Memory B cell (primary cell): Measurements from ENCODE around the gene B9D2.

Experiments used
- ATAC-seq: fragments of 150-1000 bp; cut with Tn5 transposase; 2 replicates; pipeline ENCODE4 v1.10.0; 2021; ENCODE audit warnings: low read depth, mild to moderate bottlenecking, moderate library complexity
- DNase-seq, 2 donors: peaks; one replicate each; pipeline ENCODE4 v3.0.0; 2022; ENCODE audit warnings: low spot score in 2 of 2
- H3K27ac Mint-ChIP-seq: one replicate; pipeline ENCODE4 v1.8.0; 2022; ENCODE audit warnings: mild to moderate bottlenecking, moderate library complexity, mixed read lengths
- H3K27me3 Mint-ChIP-seq: one replicate; pipeline ENCODE4 v1.8.0; 2022; ENCODE audit warnings: mixed read lengths
- H3K36me3 Mint-ChIP-seq: one replicate; pipeline ENCODE4 v1.8.0; 2022; ENCODE audit warnings: mild to moderate bottlenecking, mixed read lengths
- H3K4me1 Mint-ChIP-seq: one replicate; pipeline ENCODE4 v1.8.0; 2022; ENCODE audit warnings: mixed read lengths
- H3K4me3 Mint-ChIP-seq: one replicate; pipeline ENCODE4 v1.8.0; 2022; ENCODE audit warnings: mild to moderate bottlenecking, moderate library complexity, mixed read lengths
- H3K9me3 Mint-ChIP-seq: one replicate; pipeline ENCODE4 v1.8.0; 2022; ENCODE audit warnings: mixed read lengths

Gene B9D2

DNA sequence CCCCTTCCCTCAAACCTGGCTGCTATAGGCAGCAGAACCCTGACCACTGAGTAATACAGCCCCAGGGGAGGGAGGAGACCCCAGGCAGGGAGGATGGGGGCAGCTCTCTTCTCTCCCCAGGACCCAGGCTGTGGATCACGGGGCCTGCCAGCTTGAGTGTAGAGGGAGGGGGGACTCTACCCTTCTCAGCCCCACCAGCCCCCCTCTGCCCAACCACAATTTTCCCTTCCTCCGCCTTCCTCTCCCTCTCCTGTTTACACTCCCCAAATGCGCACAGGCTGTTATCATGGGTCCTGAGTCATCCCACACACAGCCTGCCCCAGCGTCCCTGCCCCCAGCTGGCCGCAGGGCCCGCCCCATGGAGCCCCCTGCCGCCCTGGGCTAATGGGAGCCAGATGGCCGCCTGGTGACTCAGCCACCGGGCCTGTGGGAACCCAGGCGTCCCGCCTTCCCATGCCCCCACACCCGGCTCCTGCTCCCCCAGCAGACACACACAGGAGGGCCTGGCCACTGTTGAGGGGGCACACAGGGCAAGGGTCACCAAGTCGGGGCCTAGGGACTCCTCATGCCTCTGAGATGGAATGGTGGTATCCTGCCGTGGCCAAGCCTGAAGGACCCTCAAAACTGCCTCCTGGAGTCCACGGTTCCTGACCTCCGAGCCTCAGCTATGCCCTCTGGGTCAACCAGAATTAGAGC, 40.4 kb downstream of the B9D2 start:
- Mint-ChIP-seq H3K36me3 (peaks cover 14% of the 10 kb centered on the region), H3K4me3 (no peak overlapping the region), H3K27ac (peak overlapping the region; percentile 89), H3K27me3 (no peaks in the 10 kb centered on the region), H3K4me1 (peaks cover 49% of the 10 kb centered on the region), H3K9me3 (no peaks in the 10 kb centered on the region)
- ATAC-seq (no peak), DNase-seq (no peak)

DNA sequence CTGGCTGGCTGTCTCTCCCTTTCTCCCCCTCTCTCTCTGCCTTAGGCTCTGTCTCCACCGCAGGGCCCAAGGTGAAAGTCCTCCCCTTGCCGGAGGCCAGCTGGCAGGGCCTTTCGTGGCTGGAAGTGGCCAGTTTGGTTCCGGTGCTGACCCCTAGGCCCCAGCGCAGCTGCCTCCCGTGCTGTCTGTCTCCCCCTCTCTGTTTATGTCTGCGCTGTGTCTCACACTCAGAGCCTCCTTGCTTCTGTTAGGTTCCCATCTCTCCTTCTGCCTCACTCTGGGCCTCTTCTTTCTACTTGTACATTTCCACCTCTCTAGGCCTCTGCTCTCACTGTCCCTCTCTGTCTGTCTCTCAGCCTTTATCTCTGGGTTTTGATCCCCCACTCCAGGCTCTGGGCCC, 40.9 kb downstream of the B9D2 start:
- no peak for DNase-seq
- ATAC-seq, result no peak
- no peaks in the 10 kb centered on the region for H3K9me3 Mint-ChIP-seq
- peaks cover 43% of the 10 kb centered on the region for H3K4me1 Mint-ChIP-seq
- no peak overlapping the region for H3K4me3 Mint-ChIP-seq
- peak overlapping the region; percentile 89 for H3K27ac Mint-ChIP-seq
- no peaks in the 10 kb centered on the region for H3K27me3 Mint-ChIP-seq
- H3K36me3 Mint-ChIP-seq, result peaks cover 14% of the 10 kb centered on the region

DNA sequence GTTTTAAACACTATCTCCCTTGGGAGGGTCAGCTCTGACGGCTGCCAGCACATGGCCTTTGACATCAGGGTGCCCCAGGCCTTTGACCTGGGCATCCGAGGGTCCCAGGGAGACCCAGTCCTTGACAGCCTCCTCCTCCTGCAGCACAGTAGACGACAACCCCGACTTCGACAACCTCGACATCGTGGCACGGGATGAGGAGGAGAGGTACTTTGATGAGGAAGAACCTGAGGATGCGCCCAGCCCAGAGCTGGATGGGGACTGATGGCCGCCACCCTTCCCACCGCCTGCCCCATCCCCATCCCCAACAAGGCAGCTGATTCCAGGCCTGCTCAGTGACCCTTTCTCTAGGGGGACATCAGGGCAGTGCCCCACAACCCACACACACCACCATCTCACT, 41.5 kb downstream of the B9D2 start:
- Mint-ChIP-seq H3K27me3 (no peaks in the 10 kb centered on the region), H3K36me3 (peaks cover 18% of the 10 kb centered on the region), H3K27ac (peak overlapping the region; percentile 89), H3K9me3 (no peaks in the 10 kb centered on the region), H3K4me1 (peaks cover 42% of the 10 kb centered on the region), H3K4me3 (no peak overlapping the region)
- DNase-seq (no peak), ATAC-seq (no peak)

- ATAC-seq (no peak), DNase-seq (no peak)
- H3K27me3 Mint-ChIP-seq, result no peaks in the 10 kb centered on the region
- peaks cover 43% of the 10 kb centered on the region for H3K4me1 Mint-ChIP-seq
- H3K4me3 Mint-ChIP-seq, result no peak overlapping the region
- peaks cover 26% of the 10 kb centered on the region for H3K36me3 Mint-ChIP-seq
- peaks cover 1% of the 10 kb centered on the region for H3K9me3 Mint-ChIP-seq
- peak overlapping the region; percentile 89 for H3K27ac Mint-ChIP-seq
Measured at GRCh38 chr19:41321600-41322270, 42.2 kb downstream of the B9D2 start.

DNA sequence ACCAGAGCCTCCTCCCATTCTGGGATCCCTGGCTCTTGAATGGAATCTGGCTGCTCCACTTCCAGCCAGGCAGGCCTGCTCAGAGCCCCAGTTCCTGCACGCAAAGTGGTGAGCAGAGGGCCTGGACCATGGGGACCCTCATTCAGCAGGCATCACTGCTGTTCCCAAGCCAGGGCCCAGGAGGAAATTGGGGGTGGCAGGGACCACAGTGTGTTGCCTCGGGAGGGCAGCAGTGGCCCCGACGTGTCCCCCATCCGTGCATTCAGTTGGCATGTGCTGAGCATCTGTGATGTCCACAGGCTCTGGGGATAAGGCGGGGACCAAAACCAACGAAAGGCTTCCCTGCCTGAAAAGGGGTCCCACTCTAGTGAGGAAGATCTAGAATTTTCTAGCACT, 42.7 kb downstream of the B9D2 start:
- DNase-seq, result no peak
- no peak overlapping the region for H3K4me3 Mint-ChIP-seq
- H3K36me3 Mint-ChIP-seq, result peaks cover 31% of the 10 kb centered on the region
- H3K4me1 Mint-ChIP-seq, result peaks cover 40% of the 10 kb centered on the region
- H3K9me3 Mint-ChIP-seq, result peaks cover 2% of the 10 kb centered on the region
- H3K27me3 Mint-ChIP-seq, result no peaks in the 10 kb centered on the region
- peak overlapping the region; percentile 24 for H3K27ac Mint-ChIP-seq
- ATAC-seq, result no peak

DNA sequence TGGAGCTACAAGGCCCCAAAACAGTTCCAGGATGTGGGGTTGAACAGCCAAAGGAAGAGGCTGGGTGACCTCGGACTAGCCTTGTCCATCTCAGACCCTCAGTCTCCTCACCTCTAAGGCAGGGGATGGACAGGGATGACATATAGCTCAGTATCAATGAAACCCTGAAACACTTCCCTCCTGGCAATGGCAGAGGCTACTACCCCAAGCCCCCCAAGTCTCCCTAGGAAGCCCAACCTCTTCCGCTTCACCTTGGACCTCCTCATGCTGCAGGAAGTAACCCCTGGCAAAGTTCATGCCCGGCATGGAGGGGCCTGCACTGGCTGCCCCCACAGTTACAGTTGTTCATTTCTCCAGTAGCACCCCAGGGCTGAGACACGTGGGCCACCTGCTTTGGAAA, 43.4 kb downstream of the B9D2 start:
- Mint-ChIP-seq H3K27ac (peak overlapping the region; percentile 24), H3K36me3 (peaks cover 34% of the 10 kb centered on the region), H3K27me3 (no peaks in the 10 kb centered on the region), H3K4me3 (no peak overlapping the region), H3K9me3 (peaks cover 2% of the 10 kb centered on the region), H3K4me1 (peaks cover 37% of the 10 kb centered on the region)
- DNase-seq (no peak), ATAC-seq (no peak)

DNA sequence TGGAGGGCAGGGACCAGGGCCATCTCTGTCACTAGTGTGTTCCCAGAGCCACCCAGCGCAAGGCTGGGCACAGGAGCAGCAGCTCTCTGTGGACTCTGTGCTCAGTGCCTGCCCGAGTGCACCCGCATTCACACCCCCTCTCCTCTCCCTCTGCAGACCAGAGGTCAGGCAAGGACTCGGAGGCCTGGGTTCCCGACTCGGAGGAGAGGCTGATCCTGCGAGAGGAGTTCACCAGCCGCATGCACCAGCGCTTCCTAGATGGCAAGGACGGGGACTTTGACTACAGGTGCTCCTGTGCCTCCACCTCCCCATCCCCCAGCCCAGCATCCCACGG, 43.8 kb downstream of the B9D2 start:
- no peaks in the 10 kb centered on the region for H3K27me3 Mint-ChIP-seq
- H3K27ac Mint-ChIP-seq, result no peak overlapping the region
- no peak for ATAC-seq
- DNase-seq, result no peak
- H3K36me3 Mint-ChIP-seq, result peaks cover 34% of the 10 kb centered on the region
- no peak overlapping the region for H3K4me3 Mint-ChIP-seq
- H3K9me3 Mint-ChIP-seq, result peaks cover 2% of the 10 kb centered on the region
- peaks cover 33% of the 10 kb centered on the region for H3K4me1 Mint-ChIP-seq

DNA sequence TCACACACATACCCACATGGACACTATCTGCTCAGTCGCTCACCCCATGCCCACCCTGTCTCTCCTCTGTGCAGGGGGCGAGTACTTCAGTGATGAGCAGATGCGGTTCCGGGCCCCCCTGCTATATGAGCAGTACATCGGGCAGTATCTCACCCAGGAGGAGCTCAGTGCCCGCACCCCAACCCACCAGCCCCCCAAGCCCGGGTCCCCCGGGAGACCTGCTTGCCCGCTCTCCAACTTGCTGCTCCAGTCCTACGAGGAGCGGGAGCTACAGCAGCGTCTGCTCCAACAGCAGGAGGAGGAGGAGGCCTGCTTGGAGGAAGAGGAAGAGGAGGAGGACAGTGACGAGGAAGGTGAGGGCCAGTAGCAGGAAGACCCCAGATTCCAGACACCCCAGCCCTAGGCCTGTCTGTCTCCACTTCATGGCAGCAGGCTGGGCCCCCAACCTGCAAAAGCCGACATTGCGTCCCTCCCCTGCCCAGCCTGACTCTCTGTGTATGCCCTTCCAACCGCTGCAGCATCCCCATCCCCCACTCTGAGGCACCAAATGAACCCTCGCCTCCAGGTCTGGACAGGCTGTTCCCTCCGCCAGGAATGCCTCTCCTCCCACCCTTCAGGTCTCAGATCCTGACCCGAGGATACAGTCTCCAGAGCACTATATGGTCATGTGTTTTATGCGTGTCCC, 44.3 kb downstream of the B9D2 start:
- Mint-ChIP-seq H3K27me3 (no peaks in the 10 kb centered on the region), H3K27ac (no peak overlapping the region), H3K4me1 (peaks cover 28% of the 10 kb centered on the region), H3K36me3 (peaks cover 34% of the 10 kb centered on the region), H3K9me3 (peaks cover 2% of the 10 kb centered on the region), H3K4me3 (no peak overlapping the region)
- DNase-seq (no peak), ATAC-seq (no peak)

DNA sequence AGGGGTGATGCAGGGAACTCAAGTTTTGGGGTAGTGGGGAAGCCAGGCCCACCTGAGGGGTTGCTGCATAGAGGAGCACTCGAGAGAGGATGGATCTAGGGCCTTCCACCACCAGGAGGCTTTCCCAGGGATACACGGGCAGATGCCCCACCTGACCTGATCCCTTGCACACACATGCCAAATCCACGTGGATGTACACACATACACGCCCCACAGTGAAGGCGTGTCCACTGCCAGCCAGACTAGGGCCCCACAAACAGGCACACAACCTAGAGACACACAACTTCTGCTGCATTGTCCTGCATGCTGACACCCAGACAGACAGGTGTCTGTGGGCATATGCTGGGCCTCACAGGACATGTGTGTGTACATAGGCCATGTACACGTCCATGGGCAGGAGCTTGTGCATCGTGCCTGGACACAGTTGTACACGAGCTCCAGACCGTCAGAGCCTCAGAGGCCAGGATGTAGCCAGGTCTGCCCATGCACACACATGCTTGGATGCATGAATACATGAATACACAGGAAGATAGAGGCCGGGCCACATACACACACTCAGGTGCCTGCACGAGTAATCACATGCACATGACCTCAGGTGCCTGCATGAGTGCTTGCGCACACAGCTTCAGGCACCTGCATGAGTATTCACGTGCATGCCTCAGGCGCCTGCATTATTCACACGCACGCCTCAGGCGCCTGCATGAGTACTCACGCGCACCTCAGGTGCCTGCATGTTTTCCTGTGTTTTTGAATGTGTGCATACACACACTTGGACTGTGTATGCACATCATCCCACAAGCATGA, 45.1 kb downstream of the B9D2 start:
- Mint-ChIP-seq H3K27me3 (no peaks in the 10 kb centered on the region), H3K36me3 (peaks cover 34% of the 10 kb centered on the region), H3K4me1 (peaks cover 23% of the 10 kb centered on the region), H3K4me3 (no peak overlapping the region), H3K9me3 (peaks cover 2% of the 10 kb centered on the region), H3K27ac (no peak overlapping the region)
- DNase-seq (no peak), ATAC-seq (no peak)

DNA sequence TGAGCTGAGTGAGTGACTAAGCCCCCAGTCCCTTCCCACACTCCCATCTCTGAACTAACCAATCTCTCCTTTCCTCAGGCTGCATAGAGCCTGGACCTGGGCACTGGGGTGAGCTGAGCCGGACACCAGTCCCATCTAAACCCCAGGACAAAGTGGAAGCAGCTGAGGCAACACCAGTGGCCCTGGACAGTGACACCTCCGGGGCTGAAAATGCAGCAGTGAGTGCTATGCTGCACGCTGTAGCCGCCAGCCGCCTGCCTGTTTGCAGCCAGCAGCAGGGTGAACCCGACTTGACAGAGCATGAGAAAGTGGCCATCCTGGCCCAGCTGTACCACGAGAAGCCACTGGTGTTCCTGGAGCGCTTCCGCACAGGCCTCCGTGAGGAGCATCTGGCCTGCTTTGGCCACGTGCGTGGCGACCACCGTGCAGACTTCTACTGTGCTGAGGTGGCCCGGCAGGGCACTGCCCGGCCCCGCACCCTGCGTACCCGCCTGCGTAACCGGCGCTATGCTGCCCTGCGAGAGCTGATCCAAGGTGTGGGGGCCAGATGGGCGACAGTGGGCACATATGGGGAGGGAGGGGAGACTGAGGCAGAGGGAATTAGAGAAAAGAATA, 47.5 kb downstream of the B9D2 start:
- peaks cover 39% of the 10 kb centered on the region for H3K36me3 Mint-ChIP-seq

GRCh38 chr19:41311613-41312012, 52.3 kb downstream of the B9D2 start:
- H3K4me3 Mint-ChIP-seq, result peak overlapping the region; percentile 55
- H3K27ac Mint-ChIP-seq, result no peak overlapping the region
- H3K9me3 Mint-ChIP-seq, result no peaks in the 10 kb centered on the region
- H3K4me1 Mint-ChIP-seq, result peaks cover 47% of the 10 kb centered on the region
- H3K27me3 Mint-ChIP-seq, result no peaks in the 10 kb centered on the region
- DNase-seq (no peak), ATAC-seq (no peak)
- peaks cover 19% of the 10 kb centered on the region for H3K36me3 Mint-ChIP-seq

More for the DNA sequence above, 47.5 kb downstream of the B9D2 start:
- Mint-ChIP-seq H3K9me3 (peaks cover 2% of the 10 kb centered on the region), H3K27ac (peak overlapping the region; percentile 59), H3K4me1 (peaks cover 25% of the 10 kb centered on the region), H3K27me3 (no peaks in the 10 kb centered on the region), H3K4me3 (no peak overlapping the region)
- DNase-seq (no peak), ATAC-seq (no peak)

- Mint-ChIP-seq H3K4me3 (no peak overlapping the region), H3K27ac (peak overlapping the region; percentile 100), H3K9me3 (no peaks in the 10 kb centered on the region), H3K27me3 (no peaks in the 10 kb centered on the region), H3K4me1 (peaks cover 47% of the 10 kb centered on the region), H3K36me3 (peaks cover 15% of the 10 kb centered on the region)
- ATAC-seq (no peak), DNase-seq (no peak)
Measured at GRCh38 chr19:41311072-41311471, 52.9 kb downstream of the B9D2 start.

DNA sequence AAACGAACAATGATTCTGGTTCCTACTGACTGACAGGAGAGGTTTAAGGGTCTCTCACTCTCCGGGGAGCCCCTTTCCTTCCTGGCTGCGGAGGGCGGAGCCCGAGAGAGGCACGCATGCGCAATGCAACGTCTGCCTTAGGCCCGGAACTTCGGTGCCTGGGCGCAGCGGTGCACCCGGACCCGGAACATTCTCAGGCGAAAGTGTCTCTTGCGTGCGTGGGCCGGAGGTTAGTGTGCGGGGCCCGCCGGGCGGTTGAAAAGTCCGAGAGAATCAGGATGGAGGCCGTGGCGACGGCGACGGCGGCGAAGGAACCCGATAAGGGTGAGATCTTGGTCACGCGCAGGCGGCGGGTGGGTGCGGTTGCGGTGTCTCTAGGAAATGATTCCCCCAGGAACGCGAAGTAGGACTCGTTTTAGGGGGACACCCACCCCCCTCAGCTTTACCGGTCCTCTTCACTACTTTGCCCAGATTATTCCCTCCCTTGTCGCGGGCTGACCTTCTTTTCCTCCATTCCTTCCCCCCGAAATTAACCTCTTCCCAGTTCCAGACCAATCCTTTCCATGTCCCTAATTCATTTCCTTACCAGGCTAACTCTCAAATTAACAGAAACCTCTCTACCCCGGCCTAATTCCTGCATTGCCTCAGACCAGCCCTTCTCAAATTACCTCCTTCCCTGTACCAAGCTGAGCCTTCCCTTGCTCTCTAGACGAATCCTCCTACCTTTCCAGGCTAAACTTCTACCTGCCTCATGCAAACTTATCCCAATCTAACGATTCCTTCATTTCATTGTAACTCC, 53.7 kb downstream of the B9D2 start, which contains the start of gene CCDC97:
CCDC97 (plus strand) TSS at position 140 of the 799 bp plus-strand sequence; CDS start at position 279, 139 bp downstream.
- DNase-seq (peak; percentile 92 to 93), ATAC-seq (peak; percentile 68)
- Mint-ChIP-seq H3K4me3 (peak within 1 kb of the TSS; percentile 96), H3K27ac (peak within 1 kb of the TSS; percentile 100), H3K4me1 (peaks cover 47% of the 10 kb centered on the region), H3K9me3 (no peaks in the 10 kb centered on the region), H3K36me3 (peaks cover 16% of the 10 kb centered on the region), H3K27me3 (no peaks in the 10 kb centered on the region)
